HEK293T (cell line): ENCODE data around the gene HOXD10.

Experiments
- CTCF ChIA-PET: fragments of 350-600 bp; formaldehyde crosslinking; extraction: SDS; loops from one replicate; lab custom pipeline; 2021; ENCODE audit warnings: antibody characterized with exemption, inconsistent platforms; lab: Yijun Ruan, JAX
- POLR2A ChIA-PET: fragments of 350-600 bp; formaldehyde crosslinking; extraction: SDS; loops from one replicate; lab custom pipeline; 2020; ENCODE audit warnings: antibody characterized with exemption, inconsistent platforms; lab: Yijun Ruan, JAX
- DNase-seq: peaks from one replicate; pipeline ENCODE4 v3.0.0; 2012; ENCODE audit warnings: mixed read lengths; ENCODE audit errors: extremely low spot score
- ARNT ChIP-seq: fragments of 450-650 bp; IDR thresholded peaks from 2 replicates; pipeline ENCODE4 v1.6.1; 2017; ENCODE audit warnings: mild to moderate bottlenecking
- BHLHE40 ChIP-seq: fragments of 450-650 bp; IDR thresholded peaks from 2 replicates; pipeline ENCODE4 v1.6.1; 2016; ENCODE audit warnings: mild to moderate bottlenecking, moderate library complexity, borderline replicate concordance
- CTBP1 ChIP-seq: fragments of 450-650 bp; IDR thresholded peaks from 2 replicates; pipeline ENCODE4 v1.6.1; 2016; ENCODE audit warnings: borderline replicate concordance
- ELF4 ChIP-seq: fragments of 450-650 bp; IDR thresholded peaks from 2 replicates; pipeline ENCODE4 v1.6.1; 2017; ENCODE audit warnings: antibody characterized with exemption
- FOXA1 ChIP-seq: fragments of 450-650 bp; IDR thresholded peaks from 2 replicates; pipeline ENCODE4 v1.6.1; 2016; ENCODE audit warnings: mild to moderate bottlenecking
- FOXK2 ChIP-seq: fragments of 450-650 bp; IDR thresholded peaks from 2 replicates; pipeline ENCODE4 v1.6.1; 2016; ENCODE audit warnings: mild to moderate bottlenecking
- FOXM1 ChIP-seq: fragments of 450-650 bp; IDR thresholded peaks from 2 replicates; pipeline ENCODE4 v1.6.1; 2017; ENCODE audit warnings: mild to moderate bottlenecking, borderline replicate concordance
- HDGF ChIP-seq: fragments of 450-650 bp; IDR thresholded peaks from 2 replicates; pipeline ENCODE4 v1.6.1; 2017; ENCODE audit warnings: antibody characterized with exemption, borderline replicate concordance
- L3MBTL2 ChIP-seq: fragments of 450-650 bp; conservative IDR thresholded peaks from 2 replicates; pipeline ENCODE4 v1.6.1; 2016; ENCODE audit warnings: mild to moderate bottlenecking
- LEF1 ChIP-seq: fragments of 450-650 bp; IDR thresholded peaks from 2 replicates; pipeline ENCODE4 v1.6.1; 2017; ENCODE audit warnings: mild to moderate bottlenecking, borderline replicate concordance
- NFRKB ChIP-seq: fragments of 450-650 bp; IDR thresholded peaks from 2 replicates; pipeline ENCODE4 v1.6.1; 2016; ENCODE audit warnings: mild to moderate bottlenecking, moderate library complexity
- SP1 ChIP-seq: fragments of 450-650 bp; IDR thresholded peaks from 2 replicates; pipeline ENCODE4 v1.6.1; 2017
- SUZ12 ChIP-seq: fragments of 450-650 bp; IDR thresholded peaks from 2 replicates; pipeline ENCODE4 v1.6.1; 2016; ENCODE audit warnings: mild to moderate bottlenecking
- TARDBP ChIP-seq: fragments of 450-650 bp; IDR thresholded peaks from 2 replicates; pipeline ENCODE4 v1.6.1; 2016
- ZNF384 ChIP-seq: fragments of 450-650 bp; IDR thresholded peaks from 2 replicates; pipeline ENCODE4 v1.6.1; 2016
- TF ChIP-seq, protein P1 (sequence below): fragments of 450-650 bp; IDR thresholded peaks from 2 replicates; pipeline ENCODE4 v1.6.1; 2016

HOXD10 gene

DNA sequence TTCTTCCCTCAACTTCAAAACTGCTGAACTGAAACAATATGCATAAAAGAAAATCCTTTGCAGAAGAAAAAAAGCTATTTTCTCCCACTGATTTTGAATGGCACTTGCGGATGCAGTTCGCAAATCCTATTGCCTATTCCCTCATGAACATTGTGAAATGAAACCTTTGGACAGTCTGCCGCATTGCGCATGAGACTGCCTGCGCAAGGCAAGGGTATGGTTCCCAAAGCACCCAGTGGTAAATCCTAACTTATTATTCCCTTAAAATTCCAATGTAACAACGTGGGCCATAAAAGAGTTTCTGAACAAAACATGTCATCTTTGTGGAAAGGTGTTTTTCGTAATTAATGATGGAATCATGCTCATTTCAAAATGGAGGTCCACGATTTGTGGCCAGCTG, 21.3 kb downstream of the HOXD10 start:
- DNase-seq: no peak
- ChIA-PET CTCF (no interaction called here), POLR2A (interaction anchor here (0.6 to 2.9 kb wide), 2 partner anchors 131 to 317 kb away, joined by 3 to 12 read pairs; partner anchors contain the start of gene MTX2)
- TF ChIP-seq FOXM1: no peak
- no peak for TF ChIP-seq LEF1
- TF ChIP-seq BHLHE40: no peak

DNA sequence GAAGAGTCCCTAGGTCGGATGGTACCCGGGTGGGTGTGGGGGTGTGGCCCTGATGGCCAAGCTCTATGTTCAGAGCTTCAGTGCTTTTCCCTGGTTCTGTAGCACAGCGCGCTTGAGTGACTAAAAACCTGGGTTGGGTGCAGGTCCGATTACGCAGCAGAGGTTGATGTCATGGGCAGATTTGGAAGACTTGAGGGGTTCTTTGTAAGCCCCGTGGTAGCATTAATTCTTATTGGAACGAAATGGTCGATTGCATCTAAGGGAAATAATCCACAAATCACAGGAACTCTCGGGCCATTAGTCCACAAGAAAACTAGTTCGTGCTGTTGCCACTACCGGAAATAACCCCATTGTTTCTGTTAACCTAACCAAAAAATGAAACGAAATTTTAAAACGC, 21.9 kb downstream of the HOXD10 start:
- TF ChIP-seq ZNF384: no peak
- DNase-seq: no peak
- POLR2A ChIA-PET: interaction anchor here (1.0 to 1.2 kb wide), 2 partner anchors 8 to 37 kb away, joined by 3 to 5 read pairs; no protein-coding TSS in a partner anchor
- CTCF ChIA-PET: interaction anchor here (2.9 kb wide), 1 partner anchor 317 kb away, joined by 26 read pairs; no protein-coding TSS in a partner anchor

DNA sequence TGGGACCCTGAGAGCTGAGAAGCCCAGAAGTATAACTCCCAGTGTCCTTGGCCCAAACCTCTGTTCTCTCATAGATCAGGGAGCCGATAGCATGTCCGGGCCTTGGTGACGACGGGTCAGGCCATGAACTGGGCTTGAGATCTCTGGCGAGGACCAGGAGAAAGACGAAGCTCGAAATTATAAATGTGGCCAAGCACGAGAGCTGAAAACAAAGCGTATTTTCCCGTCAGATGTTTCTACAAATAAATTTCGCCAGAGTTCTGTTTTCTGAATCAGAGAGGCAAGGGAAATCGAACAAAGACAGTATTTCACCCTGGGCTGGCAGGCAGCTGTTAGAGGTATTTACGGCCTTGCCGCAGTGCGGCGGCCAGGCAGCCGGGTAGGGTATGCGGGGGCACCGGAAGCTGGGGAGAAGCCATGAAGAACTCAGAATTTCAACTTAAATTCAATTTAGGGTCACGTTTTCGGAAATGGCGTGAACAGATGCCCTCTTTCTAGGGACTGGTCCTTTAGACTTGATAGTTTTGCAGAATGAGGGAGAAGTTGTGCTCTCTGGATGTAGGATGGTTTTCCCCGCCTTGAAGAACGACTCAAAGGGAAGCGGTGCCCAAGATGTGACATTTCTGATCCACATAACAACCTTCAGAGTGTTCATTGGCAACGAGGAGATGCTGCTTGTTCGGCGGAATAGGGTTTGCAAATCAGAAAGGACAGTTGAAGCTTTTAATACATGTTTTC, 22.5 kb downstream of the HOXD10 start:
- CTCF ChIA-PET: interaction anchor here (0.8 to 2.9 kb wide), 6 partner anchors 12 to 512 kb away, joined by 3 to 26 read pairs (median 12); no protein-coding TSS in a partner anchor
- POLR2A ChIA-PET: interaction anchor here (1.0 to 1.2 kb wide), 3 partner anchors 8 to 498 kb away, joined by 3 to 5 read pairs (median 3); no protein-coding TSS in a partner anchor
- TF ChIP-seq BHLHE40 (no peak), CTBP1 (no peak), ELF4 (no peak), ZNF384 (no peak), SUZ12 (no peak), TARDBP (no peak), HDGF (no peak), LEF1 (no peak), NFRKB (no peak), FOXK2 (no peak), FOXM1 (no peak), FOXA1 (no peak), ARNT (no peak), L3MBTL2 (no peak), SP1 (no peak)
- TF ChIP-seq, protein P1, sequence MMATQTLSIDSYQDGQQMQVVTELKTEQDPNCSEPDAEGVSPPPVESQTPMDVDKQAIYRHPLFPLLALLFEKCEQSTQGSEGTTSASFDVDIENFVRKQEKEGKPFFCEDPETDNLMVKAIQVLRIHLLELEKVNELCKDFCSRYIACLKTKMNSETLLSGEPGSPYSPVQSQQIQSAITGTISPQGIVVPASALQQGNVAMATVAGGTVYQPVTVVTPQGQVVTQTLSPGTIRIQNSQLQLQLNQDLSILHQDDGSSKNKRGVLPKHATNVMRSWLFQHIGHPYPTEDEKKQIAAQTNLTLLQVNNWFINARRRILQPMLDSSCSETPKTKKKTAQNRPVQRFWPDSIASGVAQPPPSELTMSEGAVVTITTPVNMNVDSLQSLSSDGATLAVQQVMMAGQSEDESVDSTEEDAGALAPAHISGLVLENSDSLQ: no peak
- no peak for DNase-seq

DNA sequence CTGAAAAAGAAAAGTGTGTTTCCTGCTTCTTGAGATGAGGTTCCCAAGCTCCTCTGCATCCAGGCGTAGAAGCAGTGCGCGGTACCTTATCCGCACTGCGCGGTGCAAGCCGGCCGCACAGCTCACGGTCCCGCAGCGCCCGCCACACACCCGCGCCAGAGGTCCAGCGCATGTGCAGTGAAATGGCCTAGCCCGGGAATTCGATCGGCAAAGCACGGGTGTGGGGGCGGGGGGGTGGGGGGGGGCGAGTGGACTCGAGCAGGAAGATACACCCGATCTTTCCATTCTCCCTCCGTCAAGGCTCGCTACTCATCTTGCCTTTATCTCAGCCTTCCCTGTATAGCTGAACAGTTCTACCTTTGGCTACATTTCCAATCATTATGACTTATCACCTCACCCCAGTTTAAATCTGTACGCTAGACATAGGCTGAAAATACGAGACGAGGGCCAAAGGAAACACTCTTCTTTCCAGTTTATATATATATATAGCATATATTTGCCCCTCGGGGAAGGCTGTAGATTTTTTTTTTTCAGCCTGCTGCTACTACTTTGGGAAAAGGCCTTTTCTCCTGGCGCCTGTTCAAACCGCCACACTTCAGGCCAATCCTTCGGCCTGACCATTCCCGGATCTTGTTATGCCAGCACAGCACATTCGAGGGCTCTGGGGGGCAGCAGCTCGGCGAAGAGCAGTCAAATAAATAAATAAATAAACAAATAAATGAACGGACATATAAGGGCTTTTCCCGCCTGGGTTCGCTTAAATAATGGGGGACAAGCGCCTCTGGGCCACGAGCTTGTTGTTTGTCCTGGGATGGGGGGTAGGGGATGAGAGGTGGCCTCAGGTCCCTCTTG, 23.3 kb downstream of the HOXD10 start:
- DNase-seq: no peak
- TF ChIP-seq ELF4 (no peak), SP1 (no peak), HDGF (no peak), LEF1 (no peak), SUZ12 (no peak), FOXM1 (no peak), L3MBTL2 (no peak)
- TF ChIP-seq, protein P1: no peak
- ChIA-PET CTCF (interaction anchor here (0.6 to 2.9 kb wide), 26 partner anchors 8 to 1009 kb away, joined by 3 to 26 read pairs (median 4); partner anchors contain the start of gene MTX2), POLR2A (interaction anchor here (1.2 to 1.8 kb wide), 4 partner anchors 9 to 497 kb away, joined by 3 to 13 read pairs (median 5); no protein-coding TSS in a partner anchor)

DNA sequence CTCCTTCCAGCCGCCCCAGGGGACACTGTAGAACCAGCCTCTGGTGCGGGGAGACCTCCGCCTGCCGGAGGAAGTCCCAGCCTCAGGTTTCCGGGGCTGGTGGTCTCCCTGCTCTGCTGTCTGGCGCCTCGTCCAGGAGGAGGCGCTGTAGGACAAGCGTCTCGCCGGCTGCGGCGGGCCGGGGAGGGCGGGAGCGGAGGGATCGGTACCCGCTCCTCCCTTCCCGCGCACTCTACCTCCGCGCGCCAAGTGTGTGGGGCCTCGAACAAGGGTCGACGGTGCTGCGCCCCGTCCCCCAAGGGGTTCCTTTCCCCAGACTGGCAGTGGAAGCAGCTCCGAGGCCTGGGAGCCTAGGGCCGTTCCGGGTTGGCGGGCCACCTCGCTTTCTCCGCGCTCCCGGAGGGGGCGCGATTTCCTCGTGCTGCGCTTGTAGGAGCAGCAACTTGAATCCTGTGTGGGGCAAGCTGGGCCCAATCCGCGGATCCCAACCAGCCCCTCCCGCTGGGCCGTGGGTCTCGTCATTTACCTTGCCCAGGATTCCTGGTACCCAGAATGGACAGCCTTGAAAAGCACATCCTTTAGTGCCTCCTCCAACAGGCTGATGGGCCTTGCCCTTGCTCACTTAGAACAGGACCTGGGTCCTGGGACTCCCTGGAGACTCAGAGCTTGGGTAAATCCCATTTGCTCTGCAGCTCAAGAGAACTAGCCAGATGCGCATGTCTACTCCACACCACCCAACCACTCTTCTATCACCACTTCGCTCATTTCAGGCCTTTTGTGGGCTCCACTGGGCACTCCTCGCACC, 24.1 kb downstream of the HOXD10 start:
- CTCF ChIA-PET: interaction anchor here (0.6 to 2.9 kb wide), 30 partner anchors 9 to 1008 kb away, joined by 3 to 26 read pairs (median 4); partner anchors contain the start of genes HOXD4 and MTX2

DNA sequence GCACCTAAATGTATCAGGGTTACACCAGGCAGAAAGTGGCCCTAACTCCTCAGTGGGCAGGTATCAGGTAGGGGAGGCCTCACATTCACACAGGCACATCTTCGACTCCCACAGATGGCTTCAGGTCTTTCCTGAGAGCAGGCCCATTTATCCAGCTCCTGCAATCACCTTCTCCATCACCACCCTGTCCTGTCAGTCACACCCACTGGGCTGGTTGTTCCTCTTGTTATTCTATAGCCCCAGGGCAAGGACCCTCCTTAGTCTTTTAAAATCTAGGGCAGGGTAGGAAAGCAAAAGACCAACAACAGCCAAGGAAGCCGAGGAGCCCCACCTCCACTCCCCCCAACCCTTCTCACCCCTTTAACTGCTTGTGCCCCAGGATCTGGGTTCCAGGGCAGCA, 25.7 kb downstream of the HOXD10 start:
- POLR2A ChIA-PET: no interaction called here
- no peak for DNase-seq
- no peak for TF ChIP-seq SP1
- TF ChIP-seq FOXK2: no peak
- no peak for TF ChIP-seq L3MBTL2
- TF ChIP-seq ELF4: no peak
- TF ChIP-seq SUZ12: no peak
- TF ChIP-seq CTBP1: no peak
- no peak for TF ChIP-seq ZNF384
- TF ChIP-seq, protein P1: no peak
- TF ChIP-seq FOXA1: no peak
- TF ChIP-seq HDGF: no peak
- no peak for TF ChIP-seq ARNT
- CTCF ChIA-PET: no interaction called here

More for the DNA sequence above, 24.1 kb downstream of the HOXD10 start:
- TF ChIP-seq L3MBTL2: peak; percentile 96
- no peak for TF ChIP-seq ELF4
- TF ChIP-seq FOXM1: 0 out of 2 replicates have a peak, but pooled peaks have one; percentile 5
- DNase-seq: peak; percentile 85
- POLR2A ChIA-PET: interaction anchor here (1.0 to 1.8 kb wide), 4 partner anchors 15 to 413 kb away, joined by 3 to 13 read pairs (median 4); partner anchors contain the start of gene HOXD3
